RKO (cell line): Measurements from ENCODE around the gene CMTM5.
"Not testable (repeated sequence)": the region's sequence is repeated elsewhere in the genome, so short reads cannot be mapped to it uniquely, and the experiment has no call there.

ENCODE experiments used
- DNase-seq: peaks from one replicate; pipeline ENCODE4 v3.0.0-alpha.2; 2016; ENCODE audit warnings: low spot score

CMTM5 gene

GRCh38 chr14:23415821-23416778, 39.3 kb downstream of the CMTM5 start:
- no peak for DNase-seq

DNA sequence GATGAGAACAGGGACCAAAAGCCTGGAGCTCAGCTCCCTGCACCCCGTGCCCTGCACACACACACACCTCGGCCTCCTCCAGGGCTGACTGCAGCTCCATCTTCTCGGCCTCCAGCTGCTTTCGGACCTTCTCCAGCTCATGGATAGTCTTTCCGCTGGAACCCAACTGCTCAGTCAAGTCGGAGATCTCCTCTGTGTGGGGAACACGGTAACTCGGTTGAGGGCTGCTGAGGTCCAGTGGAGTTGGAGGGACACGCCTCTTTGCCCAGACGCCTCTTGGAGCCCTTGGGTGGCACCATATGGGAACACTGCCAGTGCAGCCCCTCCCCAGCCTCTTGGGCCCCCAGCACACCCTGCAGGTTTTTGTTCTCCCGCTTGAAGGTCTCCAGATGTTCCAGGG, 40.0 kb downstream of the CMTM5 start:
- DNase-seq: no peak

DNA sequence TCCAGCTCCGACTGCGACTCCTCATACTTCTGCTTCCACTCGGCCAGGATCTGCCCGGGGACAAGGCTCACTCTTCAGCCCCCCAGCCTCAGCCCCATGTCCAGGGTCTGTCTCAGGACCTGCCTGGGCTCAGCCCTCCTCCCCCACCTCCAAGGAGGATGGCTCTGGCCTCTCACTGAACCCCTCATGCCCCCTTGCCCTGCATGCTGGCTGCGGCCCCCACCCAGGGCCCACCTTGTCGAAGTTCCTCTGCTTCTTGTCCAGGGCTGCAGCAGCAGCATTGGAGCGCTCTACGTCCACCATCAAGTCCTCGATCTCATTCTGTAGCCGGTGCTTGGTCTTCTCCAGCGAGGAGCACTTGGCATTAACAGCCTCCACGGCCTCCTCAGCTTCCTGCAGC, 40.4 kb downstream of the CMTM5 start:
- DNase-seq: not testable (repeated sequence)

DNA sequence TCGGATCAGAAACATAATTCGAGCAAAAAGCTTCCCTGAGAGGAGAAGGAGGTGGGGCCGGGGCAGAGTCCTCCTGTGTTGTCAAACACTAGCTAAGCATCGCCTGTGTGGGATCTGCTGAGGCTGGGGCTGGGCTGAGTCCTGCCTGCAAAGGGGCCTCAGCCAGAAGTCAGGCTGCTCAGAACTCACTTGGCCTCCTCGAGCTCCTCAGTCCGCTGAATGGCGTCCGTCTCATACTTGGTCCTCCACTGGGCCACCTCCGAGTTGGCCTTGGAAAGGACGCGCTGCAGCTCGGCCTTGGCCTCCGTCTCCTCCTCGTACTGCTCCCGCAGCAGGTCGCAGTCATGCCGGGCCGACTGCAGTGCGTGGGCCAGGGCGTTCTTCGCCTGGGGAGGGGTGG, 41.2 kb downstream of the CMTM5 start:
- no peak for DNase-seq

DNA sequence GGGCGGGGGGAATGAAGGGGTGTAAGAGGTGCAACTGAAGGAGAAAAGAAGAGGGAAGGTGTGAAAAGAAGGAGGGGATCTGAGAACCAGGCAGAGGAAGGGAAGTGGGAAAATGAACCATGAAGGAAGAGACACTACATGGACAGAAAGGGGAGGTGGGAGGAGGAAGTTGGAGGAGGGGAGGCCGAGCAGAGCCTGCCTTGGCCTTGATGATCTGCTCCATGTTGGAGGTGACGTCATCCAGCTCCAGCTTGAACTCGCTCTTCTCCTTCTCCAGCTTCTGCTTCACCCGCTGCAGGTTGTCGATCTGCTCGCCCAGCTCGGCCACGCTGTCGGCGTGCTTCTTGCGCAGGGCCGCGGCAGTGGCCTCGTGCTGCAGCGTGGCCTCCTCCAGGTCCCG, 42.8 kb downstream of the CMTM5 start:
- DNase-seq: not testable (repeated sequence)

DNA sequence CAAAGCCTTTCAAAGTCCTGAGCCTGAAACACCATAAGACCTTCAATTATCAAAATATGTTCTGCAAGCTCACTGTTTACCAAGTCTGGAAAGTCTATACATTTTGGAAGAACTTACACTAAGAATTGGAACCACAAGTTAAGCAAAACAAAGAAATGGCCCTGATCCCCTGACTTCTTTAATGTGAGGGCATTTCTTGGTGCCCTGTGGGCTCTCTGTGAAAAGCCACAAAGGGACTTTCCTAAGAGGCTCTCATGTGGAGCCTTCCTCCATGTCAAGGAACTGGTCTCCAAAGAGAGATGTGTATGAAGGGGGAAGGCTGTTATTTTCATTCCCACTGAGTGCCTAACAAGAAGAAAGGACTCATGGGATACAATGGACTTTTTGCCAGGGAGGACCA, 44.7 kb downstream of the CMTM5 start:
- no peak for DNase-seq

- no peak for DNase-seq
These were observed 46.8 kb downstream of the CMTM5 start for GRCh38 chr14:23423657-23424056.

GRCh38 chr14:23425169-23425568, 48.3 kb downstream of the CMTM5 start:
- no peak for DNase-seq

DNA sequence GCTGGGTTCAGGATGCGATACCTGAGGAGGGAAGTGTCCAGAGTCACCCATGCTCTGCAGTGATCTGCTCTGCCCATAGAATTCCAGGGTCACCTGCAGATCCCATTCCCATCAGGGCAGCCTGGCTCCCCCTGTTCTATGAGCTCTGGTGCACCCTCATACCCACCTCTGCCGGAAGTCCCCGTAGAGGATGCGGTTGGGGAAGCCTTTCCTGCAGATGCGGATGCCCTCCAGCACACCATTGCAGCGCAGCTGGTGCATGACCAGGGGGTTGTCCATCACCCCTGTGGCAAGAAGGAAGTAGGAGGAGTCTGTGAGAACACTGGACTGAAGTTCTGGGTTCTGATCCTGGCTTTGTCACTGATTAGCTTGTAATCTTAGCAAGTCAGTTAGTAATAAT, 49.0 kb downstream of the CMTM5 start:
- DNase-seq: not testable (repeated sequence)

DNA sequence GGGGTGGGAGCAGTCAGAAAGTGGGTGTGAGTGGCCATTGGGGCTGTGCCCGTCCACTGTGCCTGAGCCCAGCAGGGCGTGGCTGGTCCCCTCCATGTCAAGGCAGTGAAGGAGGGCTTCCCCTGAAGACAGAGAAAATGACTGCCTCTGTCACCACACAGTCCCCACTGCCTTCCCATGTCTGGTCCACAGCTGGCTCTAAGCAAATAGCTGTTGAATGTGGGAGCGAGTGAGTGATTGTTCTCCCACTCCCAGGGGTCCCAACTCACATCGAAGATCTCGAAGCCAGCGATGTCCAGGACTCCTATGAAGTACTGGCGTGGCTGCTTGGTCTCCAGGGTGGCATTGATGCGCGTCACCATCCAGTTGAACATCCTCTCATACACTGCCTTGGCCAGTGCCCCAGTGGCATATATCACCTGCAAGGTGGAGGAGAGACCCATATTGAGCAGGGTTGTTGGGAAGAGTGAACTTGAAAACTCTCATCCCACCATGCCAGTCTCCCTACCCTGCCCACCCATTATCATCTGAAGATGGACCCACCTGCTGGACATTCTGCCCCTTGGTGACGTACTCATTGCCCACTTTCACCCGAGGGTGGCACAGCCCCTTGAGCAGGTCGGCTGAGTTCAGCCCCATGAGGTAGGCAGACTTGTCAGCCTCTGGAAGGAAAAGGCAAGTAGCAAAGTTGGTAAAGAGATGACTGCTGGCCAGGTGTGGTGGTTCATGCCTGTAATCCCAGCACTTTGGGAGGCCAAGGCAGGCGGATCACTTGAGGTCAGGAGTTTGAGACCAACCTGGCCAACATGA, 52.0 kb downstream of the CMTM5 start:
- no peak for DNase-seq
